Cerebellar nuclear complex (tissue), 1 donor: Measurements from ENCODE around the gene FAM114A1.

Source experiments
- DNase-seq, 2 experiments: peaks; one replicate each; lab custom pipeline; 2025; lab: John Stamatoyannopoulos, UW

FAM114A1 gene

GRCh38 chr4:38867478-38868058, at the start of gene FAM114A1:
TSS of gene FAM114A1 (plus strand) at chr4:38867806. CDS start at chr4:38878079, 10,273 bp downstream.
- DNase-seq: no peak

DNA sequence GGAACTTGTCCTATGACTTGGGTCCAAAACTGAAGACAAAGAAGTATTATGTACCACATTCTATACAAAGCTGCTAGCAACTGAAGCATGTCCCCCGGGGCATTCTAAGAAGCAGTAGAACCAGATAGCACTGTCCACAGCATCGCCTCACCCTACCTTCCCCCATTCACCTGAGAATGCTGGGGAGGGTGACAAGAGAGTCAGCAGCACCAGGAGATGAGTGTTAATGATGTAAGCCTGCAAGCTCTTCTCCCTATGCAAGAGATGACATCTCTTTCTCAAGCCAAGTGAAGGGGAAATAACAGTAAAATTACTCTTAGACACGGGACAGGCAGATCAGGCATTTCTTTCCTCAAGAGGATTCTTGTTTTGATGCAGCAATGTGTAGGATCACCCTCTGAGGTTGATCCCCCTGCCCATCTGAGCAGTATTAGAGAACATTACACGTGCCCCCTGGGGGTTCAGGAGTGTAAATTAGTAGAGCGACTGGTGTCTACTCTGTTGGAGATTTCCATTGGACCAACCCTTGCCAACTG, 49.1 kb upstream of the FAM114A1 start:
- DNase-seq: no peak

GRCh38 chr4:38819569-38819968, 48.0 kb upstream of the FAM114A1 start:
- DNase-seq: no peak

DNA sequence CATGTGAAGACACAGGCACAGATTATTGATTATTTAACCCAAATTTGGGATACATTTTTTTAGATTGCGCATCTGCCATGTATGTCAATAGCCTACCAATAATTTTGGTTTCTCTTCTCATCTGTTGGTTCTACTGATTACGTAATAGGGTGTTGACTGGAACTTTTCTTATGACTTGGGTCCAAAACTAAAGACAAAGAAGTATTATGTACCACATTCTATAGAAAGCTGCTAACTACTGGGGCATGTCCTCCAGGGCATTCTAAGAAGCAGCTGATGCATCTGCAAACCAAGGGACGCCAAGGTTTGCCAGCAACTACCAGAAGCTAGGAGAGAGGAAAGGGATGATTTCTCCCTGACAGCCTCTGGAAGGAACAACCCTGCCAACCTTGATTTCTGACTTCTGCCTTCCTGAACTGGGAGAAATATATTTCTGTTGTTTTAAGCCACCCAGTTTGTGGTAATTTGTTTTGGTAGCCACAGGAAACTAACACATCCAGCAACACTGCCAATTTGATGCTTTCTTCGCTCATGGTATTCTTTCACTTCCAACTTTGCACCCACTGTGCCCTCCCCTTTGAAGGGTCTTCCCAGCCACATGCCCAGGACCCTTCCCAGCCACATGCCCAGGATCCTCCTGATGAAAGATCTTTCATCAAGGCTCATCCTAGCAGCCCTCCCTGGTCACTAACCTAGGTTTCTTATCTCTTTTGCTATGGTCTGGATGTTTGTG, 47.1 kb upstream of the FAM114A1 start:
- DNase-seq: no peak

- no peak for DNase-seq
Measured at GRCh38 chr4:38821739-38822138, 45.9 kb upstream of the FAM114A1 start.

- no peak for DNase-seq
Measured at GRCh38 chr4:38822748-38823303, 44.8 kb upstream of the FAM114A1 start.

DNA sequence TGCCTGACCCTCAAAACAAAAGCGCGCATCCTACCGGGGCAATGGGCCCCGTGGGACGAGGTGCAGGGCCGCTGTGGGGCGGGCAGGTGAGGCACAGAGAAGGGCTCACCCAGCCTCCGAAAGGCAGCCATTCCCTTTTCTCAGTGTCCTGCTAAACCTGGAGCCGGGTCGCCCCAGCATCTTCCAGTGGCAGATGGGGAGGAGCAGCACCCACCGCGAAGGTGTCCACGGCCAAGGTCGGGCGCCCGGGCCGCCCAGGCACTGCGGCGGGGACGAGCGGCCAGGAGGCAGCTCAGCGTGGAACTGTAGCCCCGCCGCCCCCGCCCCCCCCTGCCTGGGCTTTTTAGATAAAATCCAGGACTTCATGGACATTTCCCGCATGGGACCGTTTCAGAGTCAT, 43.8 kb upstream of the FAM114A1 start:
- DNase-seq: no peak

DNA sequence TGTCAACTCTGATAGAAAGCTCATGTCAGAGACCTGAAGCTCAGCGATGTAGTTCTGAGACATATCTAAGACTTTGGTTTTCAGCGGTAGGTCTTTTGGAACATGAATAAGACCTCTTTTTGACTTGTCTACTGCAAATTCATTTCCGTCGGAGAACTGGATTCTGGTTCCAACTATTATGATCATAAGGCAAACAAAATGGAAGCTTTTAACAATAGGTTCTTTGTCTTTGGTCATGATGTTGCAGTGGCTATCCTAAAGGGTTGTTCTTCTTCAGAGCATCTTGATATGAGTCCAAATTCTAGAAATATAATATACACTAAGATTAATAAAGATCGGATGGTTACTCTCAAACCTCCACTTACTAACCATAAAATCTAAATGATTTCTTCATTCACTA, 38.4 kb upstream of the FAM114A1 start:
- DNase-seq: no peak

GRCh38 chr4:38831653-38832052, 36.0 kb upstream of the FAM114A1 start:
- no peak for DNase-seq

DNA sequence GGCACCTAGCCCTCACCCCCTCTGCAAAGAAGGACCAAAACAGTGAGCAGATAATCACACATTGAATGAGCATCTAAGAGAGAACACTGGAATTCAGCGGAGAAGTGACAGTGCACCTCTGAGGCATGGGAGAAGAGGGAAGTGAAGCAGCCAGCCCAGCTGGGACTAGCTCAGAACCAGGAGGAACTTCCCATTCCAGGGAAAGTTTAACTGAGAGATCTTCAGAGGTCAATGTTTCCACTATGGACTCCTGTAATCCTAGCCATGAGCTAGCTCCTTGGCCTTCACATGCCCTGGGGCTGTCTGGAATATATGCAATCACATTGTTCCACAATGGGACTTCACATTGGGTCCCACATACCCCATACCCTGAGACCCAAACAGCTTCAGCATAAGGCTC, 35.4 kb upstream of the FAM114A1 start:
- no peak for DNase-seq

DNA sequence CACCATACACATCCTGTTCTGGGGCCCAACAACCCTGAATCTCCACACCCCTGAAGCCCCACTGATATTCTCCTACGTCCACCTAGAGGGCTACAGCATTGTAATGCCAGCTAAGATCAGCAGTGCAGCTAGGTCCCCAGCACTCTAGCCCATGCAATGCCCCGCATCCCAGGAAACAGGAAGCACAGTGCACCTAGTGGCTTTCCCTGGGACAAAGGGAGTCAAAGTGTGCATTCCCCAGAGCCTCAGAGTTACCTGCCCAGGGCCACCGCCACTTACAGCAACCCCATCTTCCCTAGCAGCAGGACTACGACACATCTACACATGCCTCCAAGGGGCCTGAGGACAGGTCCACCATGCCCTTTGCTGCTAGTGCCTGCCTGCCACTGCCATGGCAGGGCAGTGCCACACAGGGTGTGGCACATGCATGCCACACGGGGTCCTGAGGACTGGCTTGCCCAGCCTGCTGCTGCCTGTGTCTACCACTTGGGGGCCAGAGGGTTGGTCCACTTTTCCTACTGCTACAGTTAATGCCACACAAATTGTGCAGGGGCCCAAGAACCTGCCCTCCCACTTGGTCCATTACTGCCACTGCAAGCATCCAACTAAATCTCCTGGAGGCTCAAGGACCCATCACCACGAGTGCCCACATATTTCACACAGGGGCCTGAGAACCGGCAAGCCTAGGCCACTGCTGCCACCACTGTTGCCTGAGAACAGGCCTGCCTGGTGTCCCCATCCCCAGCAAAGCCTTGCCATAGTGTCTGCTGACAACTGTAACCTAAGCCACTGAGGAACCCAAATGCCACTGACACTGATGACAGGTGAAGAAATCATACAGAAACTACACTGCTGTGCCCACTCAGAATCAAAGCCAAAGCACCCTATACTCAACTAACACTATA, 34.7 kb upstream of the FAM114A1 start:
- DNase-seq: no peak

GRCh38 chr4:38834570-38834969, 33.0 kb upstream of the FAM114A1 start:
- no peak for DNase-seq

GRCh38 chr4:38837334-38837733, 30.3 kb upstream of the FAM114A1 start:
- DNase-seq: no peak

- no peak for DNase-seq
Measured at GRCh38 chr4:38837849-38838248, 29.8 kb upstream of the FAM114A1 start.

DNA sequence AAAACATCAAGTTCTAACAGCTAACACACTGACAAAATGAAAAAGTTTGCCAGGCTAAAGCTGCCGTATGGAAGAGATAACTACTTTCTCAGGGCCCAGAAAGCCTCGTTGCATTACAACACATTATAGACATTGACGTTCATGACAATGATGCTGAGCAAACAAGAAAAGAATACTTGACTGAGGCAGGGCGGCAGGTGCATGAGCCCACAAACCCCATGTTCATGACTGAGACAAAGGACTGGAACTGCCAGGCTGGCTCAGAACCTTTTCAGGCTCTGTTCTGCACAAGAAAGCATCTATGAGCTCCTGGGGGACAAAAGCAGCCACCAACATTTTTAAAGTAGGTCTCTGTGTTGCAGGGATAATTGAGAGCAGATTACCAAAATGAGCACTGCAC, 24.6 kb upstream of the FAM114A1 start:
- no peak for DNase-seq

- no peak for DNase-seq
Measured at GRCh38 chr4:38846015-38846414, 21.6 kb upstream of the FAM114A1 start.

DNA sequence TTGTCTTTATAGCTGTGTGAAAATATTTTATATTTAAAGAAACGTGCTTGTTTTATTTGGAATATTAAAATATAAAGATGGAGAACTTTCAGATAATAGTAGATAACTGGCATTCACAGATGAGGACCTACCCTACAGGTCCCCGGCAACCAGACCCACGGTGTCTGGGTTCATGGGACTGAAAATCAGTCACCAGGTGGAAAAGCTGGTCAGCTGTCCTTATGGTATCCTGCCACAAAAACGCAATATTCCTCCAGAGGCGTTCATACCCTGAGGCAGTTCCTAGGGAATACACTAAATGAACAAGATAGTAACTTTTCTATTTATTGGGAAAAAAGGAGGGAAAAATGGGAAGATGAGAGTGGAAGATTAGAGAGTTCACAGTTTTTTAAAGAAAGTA, 12.1 kb upstream of the FAM114A1 start:
- no peak for DNase-seq

DNA sequence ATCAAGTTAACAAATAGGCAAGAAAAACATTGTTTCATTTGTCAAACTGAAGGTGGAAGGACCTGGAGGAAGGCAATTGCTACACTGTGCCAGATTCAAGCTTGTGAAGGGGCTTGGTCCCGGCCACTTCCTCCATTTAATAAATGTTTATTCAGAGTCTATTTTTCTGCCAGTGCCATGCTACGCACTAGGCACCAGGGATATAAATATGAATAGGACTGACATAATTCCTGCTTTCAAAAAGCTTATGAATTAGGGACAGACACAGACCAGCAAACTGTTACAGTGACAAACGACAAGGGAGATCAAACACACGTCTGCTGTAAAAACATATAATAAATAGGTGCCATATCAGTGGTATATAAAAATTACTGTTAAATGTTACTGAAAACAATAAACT, 11.6 kb upstream of the FAM114A1 start:
- no peak for DNase-seq

GRCh38 chr4:38856524-38857337, 10.9 kb upstream of the FAM114A1 start, which contains the start of gene TLR6:
TSS of gene TLR6 (minus strand) at chr4:38856817. CDS start at chr4:38829473, 27,344 bp downstream.
- DNase-seq: no peak

DNA sequence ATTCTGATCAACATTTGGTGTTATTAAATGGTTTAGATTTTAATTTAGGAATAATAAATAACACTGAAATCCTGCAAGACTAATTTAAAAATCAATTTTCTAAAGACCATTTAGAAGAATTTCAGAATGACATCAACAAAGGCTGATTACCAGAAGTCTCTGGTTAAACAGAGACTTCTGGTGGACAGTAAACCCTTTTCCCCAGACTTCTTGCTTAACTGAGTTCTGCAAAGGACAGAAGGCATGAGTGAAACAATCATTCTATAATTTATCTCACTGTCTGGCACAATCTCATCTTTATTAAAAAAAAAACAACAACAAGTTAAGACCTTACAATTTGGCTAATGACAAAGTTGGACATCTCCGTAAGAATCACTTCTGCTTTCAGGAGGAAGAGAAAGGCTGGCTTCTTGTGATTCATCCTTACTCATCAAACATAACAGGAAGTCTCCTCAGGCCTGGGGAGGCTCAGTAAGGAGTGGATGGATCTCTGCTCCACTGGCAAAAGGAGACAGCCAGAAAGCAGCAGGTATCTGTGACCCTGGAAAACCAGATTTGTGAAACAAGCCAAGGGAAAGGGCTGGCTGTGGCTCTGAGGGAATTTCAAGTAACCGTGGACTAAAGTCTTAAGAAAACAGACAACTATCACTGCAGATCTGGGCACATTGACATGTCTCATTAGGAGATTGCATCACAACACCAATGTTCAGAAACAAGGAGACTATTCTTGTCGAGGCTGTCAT, 10.1 kb upstream of the FAM114A1 start:
- no peak for DNase-seq

DNA sequence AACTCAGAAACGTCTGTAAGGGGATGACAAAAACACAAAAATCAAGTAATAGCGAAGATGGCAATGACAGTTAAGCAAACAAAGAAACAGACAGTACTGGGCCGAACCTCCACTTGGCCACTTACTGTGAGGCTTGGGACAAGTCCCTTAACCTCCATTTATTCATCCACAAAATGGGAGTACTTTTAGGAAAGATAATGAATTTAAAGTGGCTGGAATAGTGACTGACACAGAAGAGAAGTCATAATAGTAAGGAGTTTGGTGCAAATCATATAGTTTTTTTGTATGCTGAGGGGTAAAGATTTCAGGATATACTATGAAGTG, 9.5 kb upstream of the FAM114A1 start:
- DNase-seq: no peak
